ENCODE results near the gene IFI27L2.

The IFI27L2 gene

GRCh38 chr14:94124582-94125377 lies 4.6 kb downstream of the IFI27L2 start:
- DNase-seq = no peak

DNA sequence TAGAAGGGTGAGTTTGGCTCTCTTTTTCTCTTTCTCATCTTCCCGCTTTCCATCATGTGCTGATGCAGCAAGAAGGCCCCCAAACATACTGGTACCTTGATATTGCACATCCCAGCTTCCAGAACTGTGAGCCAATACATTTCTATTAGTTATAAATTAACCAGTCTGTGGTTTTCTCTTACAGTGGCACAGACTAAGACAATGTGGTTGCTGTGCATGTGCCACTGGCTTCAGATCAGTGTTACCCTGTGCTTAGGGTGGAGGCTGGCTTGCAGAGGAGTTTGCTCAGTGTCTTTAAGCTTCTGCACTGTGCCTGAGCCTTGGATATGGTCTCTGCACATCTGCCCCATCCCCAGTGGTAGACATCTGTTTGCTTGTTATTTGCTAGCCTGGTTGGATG lies 5.5 kb downstream of the IFI27L2 start:
- no peak for DNase-seq

- DNase-seq = no peak
Observed at GRCh38 chr14:94123296-94123695, 6.1 kb downstream of the IFI27L2 start.

- no peak for DNase-seq
Observed at GRCh38 chr14:94122438-94122837, 7.0 kb downstream of the IFI27L2 start.

GRCh38 chr14:94121485-94121884 lies 7.9 kb downstream of the IFI27L2 start:
- DNase-seq = no peak

DNA sequence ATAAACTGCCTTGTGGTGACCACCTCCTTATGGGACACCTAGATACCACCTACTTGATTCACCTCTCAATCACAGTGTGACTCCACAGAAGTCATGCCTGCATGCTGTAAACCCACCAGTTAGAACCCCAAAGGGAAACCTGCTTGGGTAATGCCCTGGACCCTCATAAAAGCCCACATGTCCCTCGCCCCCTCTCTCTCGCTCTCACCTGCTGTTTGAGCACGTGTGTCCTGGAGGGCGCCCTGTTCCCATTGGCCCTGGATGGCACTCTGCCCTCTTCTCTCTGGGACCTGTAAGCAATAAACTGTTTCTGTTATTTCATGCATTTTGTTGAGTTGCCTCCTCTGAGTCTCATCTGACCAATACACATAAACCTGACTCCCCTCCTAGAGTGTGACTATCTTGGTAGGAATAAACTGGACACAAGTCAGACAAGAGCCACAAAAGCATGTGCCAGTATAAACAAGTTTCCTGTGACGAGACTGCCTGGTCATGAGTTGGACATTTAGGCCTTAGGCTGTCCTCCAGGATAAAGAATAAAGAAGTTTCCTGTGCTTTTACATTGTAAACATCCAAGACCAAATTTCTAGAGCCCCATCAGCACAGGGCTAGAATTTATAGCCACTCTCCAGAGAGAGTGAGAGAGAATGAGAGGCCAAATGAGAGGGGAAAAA lies 8.6 kb downstream of the IFI27L2 start:
- no peak for DNase-seq

DNA sequence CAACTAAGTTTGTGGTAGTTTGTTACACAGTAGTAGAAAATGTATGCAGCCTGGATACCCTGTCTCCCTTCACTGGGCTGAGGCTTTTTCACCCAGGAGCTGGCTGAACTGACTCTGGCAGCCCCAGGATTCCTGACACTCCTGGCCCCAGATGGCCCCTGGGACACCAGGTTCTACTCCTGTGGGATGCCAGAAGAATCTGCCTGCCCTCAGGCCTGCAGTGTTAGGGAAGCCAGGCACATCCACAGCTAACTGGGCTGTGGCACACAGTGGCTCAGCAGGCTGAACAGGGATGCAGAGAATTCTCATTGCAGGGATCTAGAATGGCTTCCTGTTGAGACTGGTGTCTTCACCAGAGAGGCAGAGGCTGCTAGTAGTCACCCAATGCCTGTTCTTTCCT lies 10.3 kb downstream of the IFI27L2 start:
- DNase-seq = no peak

- no peak for DNase-seq
Observed at GRCh38 chr14:94117856-94118255, 11.5 kb downstream of the IFI27L2 start.

GRCh38 chr14:94116701-94117100 lies 12.7 kb downstream of the IFI27L2 start:
- DNase-seq = no peak

DNA sequence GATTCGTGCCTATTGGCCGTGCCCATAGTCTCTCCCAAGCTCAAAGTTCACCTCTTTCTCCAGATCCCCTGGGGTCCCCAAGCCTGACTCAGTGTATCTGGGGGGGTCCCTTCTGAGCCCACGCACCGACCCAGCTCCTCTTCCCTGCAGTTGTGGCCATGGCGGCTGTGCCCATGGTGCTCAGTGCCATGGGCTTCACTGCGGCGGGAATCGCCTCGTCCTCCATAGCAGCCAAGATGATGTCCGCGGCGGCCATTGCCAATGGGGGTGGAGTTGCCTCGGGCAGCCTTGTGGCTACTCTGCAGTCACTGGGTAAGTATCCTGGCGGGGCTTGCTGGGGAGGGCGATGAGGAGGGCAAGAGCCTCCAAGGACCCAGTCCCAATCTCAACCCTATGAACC lies 13.8 kb downstream of the IFI27L2 start:
- no peak for DNase-seq

DNA sequence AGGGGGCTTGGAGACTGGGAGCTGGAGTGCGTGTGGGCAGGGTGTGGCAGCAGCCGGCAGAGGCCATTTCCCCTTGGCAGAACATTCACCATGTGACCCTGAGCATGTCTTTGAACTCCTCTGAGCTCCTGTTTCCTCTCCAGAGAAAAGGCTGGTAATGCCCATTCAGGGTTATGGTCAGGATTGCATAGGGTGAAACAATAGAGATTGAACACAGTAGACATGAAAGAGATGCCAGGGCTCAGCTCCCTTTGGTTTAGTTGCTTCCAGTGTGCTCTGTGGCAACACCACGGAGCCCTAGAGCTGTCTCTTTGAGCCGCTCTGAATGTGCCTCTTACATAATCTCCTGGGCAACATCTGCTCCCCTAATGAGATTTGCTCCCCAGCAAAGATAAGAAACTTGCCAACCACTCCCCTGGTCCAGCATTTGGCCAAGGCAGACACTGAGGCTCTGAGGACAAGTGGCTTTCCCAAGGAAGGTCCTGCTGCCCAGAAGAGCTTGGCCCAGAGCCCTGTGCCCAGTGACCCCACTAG lies 14.3 kb downstream of the IFI27L2 start:
- peak in 3 of 56 donors; percentile 13 to 21 (median 14) for DNase-seq

DNA sequence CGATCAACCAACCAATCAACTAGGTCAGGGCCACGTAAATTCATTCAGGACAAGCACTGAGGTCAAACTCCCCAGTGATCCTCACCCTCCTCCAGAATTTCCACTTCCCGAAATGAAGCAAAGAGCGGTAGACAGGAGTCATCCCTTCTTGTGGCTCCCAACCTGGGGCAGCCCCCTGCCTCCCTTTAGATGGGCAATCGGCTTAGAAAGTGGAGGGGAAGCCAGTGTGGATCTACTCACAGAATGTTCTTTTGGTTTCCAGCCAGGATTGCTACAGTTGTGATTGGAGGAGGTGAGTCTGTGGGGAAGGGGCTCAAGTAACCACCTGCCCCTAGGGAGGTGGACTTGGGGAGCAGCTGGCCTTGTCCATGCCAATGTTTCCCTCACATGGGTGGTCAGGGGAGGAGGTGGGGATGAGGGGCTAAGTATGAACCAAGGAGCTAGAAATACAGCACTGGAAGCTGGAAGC lies 14.8 kb downstream of the IFI27L2 start:
- no peak for DNase-seq

DNA sequence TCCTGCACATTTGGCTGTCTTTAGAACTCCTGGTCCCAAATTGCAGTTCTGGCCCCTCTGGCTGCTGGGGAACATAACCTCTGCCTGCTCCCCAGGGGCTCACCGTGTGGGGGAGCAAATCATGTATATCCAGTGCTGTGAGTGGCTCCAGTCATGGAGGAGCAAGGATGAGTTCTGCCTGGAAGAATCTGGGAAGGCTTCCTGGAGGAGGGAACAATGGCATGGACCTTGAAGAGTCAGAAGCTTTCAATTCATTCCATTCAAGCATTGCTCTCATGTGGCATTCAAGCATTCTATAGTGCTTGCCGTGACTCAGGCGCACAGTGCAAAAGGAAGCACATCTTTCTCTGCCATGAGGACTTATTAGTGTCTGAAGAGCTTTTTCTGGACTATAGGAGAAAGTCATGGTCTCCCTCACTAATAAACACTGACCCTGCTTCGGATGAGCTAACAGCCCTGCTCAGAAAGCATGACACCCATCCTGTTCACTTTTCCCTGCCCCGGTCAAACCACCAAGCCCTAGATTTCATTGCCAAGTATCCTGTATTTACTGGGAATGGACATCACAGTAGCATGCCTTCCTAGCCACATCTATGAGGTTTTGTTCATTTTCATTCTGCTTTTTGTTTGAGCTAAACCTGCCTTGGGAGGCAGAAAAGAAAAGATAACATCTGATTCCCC lies 15.4 kb downstream of the IFI27L2 start:
- DNase-seq = no peak

GRCh38 chr14:94113490-94113889 lies 15.9 kb downstream of the IFI27L2 start:
- DNase-seq = peak in 5 of 56 donors; percentile 13 to 37 (median 18)

- DNase-seq = no peak
Observed at GRCh38 chr14:94113073-94113472, 16.3 kb downstream of the IFI27L2 start.

GRCh38 chr14:94112513-94113063 lies 16.8 kb downstream of the IFI27L2 start:
- no peak for DNase-seq

DNA sequence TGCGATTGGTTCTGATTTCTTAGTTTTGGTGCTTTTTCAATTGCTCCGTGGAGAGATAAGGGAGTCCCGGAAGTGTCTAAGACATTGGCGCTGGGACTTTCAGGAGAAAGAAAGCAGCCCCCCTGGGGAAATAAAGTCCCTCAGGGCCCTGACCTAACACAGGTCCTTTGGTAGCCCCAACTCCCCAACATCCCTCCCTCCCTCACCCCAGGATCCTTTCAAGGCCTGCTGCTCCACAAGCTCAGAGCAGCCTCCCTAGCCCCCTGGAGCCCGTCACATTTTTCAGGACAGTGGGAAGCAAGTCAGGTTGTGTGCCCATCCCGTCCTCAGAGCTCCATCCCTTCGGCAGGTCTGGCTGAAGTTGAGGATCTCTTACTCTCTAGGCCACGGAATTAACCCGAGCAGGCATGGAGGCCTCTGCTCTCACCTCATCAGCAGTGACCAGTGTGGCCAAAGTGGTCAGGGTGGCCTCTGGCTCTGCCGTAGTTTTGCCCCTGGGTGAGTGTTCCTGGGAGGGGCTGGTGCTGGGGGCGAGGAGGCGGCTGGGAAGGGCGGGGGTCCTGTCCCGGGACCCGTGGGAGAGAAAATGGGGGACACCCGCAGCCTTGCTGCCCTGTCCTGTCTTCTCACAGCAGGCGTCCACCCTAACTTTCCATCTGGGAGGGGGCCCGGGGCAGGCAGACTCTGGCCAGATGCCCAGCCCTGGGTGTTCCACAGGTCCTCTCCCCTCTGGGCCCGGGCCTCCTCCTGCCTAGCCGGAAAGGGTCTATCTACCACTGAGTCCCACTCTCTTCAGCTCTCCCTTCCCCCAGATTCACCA lies 17.9 kb downstream of the IFI27L2 start:
- no peak for DNase-seq

- DNase-seq = no peak
Observed at GRCh38 chr14:94110552-94111181, 18.7 kb downstream of the IFI27L2 start, which contains the start of gene IFI27. Gene IFI27 (plus strand): TSS chr14:94110736.

GRCh38 chr14:94109915-94110250 lies 19.5 kb downstream of the IFI27L2 start:
- DNase-seq = no peak

GRCh38 chr14:94104731-94105130 lies 24.7 kb downstream of the IFI27L2 start:
- DNase-seq = no peak

Measured in amygdala (tissue), 56 donors.